ENCODE measurements around the gene FAAH2. TPM values are rescaled to one million over a fixed set of nuclear protein-coding genes. Genes with fewer than 3 reads are reported as not detected.
"Not testable (repeated sequence)": the region's sequence is repeated elsewhere in the genome, so short reads cannot be mapped to it uniquely, and the experiment has no call there.

Gene FAAH2
- total and polyA plus RNA-seq, 8 donors: 2.6 to 17.3 (median 7.2) TPM; not detected in 1

DNA sequence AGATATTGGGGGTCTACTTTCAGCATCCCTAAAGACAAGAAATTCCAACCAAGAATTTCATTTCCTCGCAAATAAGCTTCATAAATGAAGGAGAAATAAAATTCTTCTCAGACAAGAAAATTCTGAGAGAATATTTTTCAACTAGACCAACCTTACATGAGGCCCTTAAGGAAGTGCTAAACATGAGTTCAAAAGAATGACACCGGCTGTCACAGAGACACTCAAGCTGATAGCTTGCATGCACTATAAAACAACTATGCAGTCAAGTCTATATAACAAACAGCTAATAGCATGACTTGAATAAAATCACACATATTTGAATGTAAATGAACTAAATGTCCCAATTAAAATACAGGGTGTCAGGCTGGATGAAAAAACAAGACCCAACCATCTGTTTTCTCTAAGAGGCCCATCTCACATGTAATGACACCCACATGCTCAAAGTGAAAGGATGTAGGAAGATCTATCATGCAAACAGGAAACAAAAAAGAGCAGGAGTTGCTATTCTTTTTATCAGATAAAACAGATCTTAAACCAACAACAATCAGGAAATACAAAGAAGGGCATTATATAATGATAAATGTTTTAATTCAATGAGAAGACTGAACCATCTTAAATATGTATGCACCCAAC lies 27.2 kb downstream of the FAAH2 start:
- Histone ChIP-seq H3K4me3 (no peak overlapping the region), H3K27ac (no peak overlapping the region), H3K36me3 (peaks cover 0 to 21% (median 13%) of the 10 kb centered on the region in 4 donors), H3K4me1 (no peaks in the 10 kb centered on the region), H3K27me3 (no peaks in the 10 kb centered on the region), H3K9me3 (peaks cover 0 to 20% (median 9%) of the 10 kb centered on the region in 4 donors)
- 71 to 94% (median 88%) methylated on average over 2 of the region's 2 CpGs for WGBS, 5 donors
- DNase-seq: no peak
- intact Hi-C loops (cut with DNase I; ENCODE audit: low total_unique reads): no loop called here
- TF ChIP-seq EP300 (IDR thresholded peaks at IDR 0.05): no peak
- TF ChIP-seq, protein P1, sequence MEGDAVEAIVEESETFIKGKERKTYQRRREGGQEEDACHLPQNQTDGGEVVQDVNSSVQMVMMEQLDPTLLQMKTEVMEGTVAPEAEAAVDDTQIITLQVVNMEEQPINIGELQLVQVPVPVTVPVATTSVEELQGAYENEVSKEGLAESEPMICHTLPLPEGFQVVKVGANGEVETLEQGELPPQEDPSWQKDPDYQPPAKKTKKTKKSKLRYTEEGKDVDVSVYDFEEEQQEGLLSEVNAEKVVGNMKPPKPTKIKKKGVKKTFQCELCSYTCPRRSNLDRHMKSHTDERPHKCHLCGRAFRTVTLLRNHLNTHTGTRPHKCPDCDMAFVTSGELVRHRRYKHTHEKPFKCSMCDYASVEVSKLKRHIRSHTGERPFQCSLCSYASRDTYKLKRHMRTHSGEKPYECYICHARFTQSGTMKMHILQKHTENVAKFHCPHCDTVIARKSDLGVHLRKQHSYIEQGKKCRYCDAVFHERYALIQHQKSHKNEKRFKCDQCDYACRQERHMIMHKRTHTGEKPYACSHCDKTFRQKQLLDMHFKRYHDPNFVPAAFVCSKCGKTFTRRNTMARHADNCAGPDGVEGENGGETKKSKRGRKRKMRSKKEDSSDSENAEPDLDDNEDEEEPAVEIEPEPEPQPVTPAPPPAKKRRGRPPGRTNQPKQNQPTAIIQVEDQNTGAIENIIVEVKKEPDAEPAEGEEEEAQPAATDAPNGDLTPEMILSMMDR (IDR thresholded peaks at IDR 0.05): no peak
- TF ChIP-seq POLR2AphosphoS5 (IDR thresholded peaks at IDR 0.05): no peak
- no peak for TF ChIP-seq POLR2A (IDR thresholded peaks at IDR 0.05)

DNA sequence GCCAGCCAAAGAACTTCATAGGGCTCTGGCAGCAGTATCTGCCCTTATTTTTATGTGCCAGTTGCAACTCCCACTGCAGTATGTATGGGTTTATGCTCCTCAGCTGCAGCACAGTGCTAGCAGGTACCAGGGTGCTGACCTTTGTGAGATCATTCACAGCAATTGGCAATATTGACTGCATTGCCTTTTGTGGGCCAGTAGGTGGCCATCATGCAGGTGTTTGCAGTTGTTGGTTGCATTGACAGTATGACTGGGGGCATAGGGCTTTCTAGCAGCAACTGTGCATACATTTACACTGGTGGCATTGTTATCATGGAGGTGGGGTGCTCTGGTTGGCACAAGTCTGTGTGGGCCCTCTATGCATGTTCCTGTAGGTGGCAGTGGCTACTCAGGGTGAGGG lies 42.5 kb downstream of the FAAH2 start:
- Histone ChIP-seq H3K36me3 (no peaks in the 10 kb centered on the region), H3K27ac (no peak overlapping the region), H3K4me1 (no peaks in the 10 kb centered on the region), H3K4me3 (no peak overlapping the region), H3K27me3 (peaks cover 0 to 4% (median 0%) of the 10 kb centered on the region in 3 donors), H3K9me3 (peaks cover 0 to 42% (median 9%) of the 10 kb centered on the region in 4 donors)
- TF ChIP-seq POLR2AphosphoS5 (IDR thresholded peaks at IDR 0.05) (no peak), EP300 (IDR thresholded peaks at IDR 0.05) (no peak), POLR2A (IDR thresholded peaks at IDR 0.05) (no peak)
- TF ChIP-seq, protein P1 (IDR thresholded peaks at IDR 0.05): no peak
- intact Hi-C loops (cut with DNase I; ENCODE audit: low total_unique reads): no loop called here
- DNase-seq: no peak

DNA sequence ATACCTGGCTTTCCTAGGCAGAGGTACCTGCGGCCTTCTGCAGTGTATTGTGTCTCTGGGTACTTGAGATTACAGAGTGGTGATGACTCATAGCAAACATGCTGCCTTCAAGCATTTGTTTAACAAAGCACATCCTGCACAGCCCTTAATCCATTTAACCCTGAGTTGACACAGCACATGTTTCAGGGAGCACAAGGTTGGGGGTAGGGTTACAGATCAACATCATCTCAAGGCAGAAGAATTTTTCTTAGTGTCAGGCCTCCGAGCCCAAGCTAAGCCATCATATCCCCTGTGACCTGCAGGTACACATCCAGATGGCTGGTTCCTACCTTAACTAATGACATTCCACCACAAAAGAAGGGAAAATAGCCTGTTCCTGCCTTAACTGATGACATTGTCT lies 49.3 kb downstream of the FAAH2 start:
- H3K27ac ChIP-seq; H3K4me3 ChIP-seq; intact Hi-C loops (cut with DNase I; ENCODE audit: low total_unique reads); H3K36me3 ChIP-seq; H3K4me1 ChIP-seq; H3K27me3 ChIP-seq: not testable (repeated sequence)
- WGBS, 5 donors: 52 to 80% (median 69%) methylated on average over 1 to 2 of the region's 2 CpGs
- DNase-seq: peak in 1 of 2 donors; percentile 4
- H3K9me3 ChIP-seq: peaks cover 0 to 43% (median 8%) of the 10 kb centered on the region in 4 donors

DNA sequence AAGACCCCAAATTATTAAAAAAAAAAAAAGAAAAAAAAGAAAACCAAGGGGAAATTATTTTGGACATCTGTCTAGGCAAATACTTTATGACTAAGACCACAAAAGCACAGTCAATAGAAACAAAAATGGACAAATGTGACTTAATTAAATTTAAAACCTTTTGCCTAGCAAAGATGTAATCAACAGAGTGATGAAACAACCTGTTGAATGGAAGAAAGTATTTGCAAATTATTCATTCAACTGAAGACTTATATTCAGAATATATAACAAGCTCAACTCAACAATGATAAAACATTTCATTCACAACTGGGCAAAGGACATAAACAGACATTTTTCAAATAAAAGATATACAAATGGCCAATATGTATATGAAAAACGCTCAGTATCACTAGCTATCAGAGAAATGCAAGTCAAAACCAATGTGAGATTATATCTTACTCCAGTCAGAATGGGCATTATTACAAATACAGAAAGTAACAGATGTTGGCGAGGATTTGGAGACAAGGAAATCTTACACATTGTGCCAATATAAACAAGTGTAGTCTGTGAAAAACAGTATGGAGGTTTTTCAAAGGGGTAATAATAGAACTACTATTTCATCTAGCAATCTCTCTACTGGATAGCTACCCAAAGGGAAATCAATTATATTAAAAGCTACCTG lies 67.1 kb downstream of the FAAH2 start:
- TF ChIP-seq POLR2AphosphoS5 (IDR thresholded peaks at IDR 0.05): no peak
- TF ChIP-seq, protein P1 (IDR thresholded peaks at IDR 0.05): no peak
- TF ChIP-seq EP300 (IDR thresholded peaks at IDR 0.05): no peak
- no peak for TF ChIP-seq POLR2A (IDR thresholded peaks at IDR 0.05)
- Histone ChIP-seq H3K27me3 (no peaks in the 10 kb centered on the region), H3K4me1 (no peaks in the 10 kb centered on the region), H3K4me3 (no peak overlapping the region), H3K36me3 (no peaks in the 10 kb centered on the region), H3K9me3 (no peaks in the 10 kb centered on the region), H3K27ac (no peak overlapping the region)
- no peak for DNase-seq
- intact Hi-C loops (cut with DNase I; ENCODE audit: low total_unique reads): no loop called here
- WGBS, 5 donors: 43 to 79% (median 67%) methylated on average over 2 of the region's 2 CpGs

DNA sequence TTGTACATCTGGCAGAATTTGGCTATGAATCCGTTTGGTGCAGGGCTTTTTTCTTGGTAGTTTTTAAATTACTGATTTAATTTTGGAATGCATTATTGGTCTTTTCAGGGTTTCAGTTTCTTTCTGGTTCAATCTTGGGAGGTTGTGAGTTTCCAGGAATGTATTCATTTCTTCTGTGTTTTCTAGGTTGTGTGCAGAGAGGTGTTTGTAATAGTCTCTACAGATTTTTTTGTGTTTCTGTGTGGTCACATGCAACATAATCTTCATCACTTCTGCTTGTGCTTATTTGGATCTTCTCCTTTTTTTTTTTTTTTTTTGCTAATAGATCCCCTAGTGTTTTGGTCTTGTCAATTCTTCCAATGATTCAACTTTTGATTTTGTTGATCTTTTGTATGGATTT lies 77.6 kb downstream of the FAAH2 start:
- WGBS, 5 donors: 33 to 100% (median 60%) methylated on average over 1 of the region's 1 CpG
- TF ChIP-seq POLR2AphosphoS5 (IDR thresholded peaks at IDR 0.05) (no peak), EP300 (IDR thresholded peaks at IDR 0.05) (no peak), POLR2A (IDR thresholded peaks at IDR 0.05) (no peak)
- TF ChIP-seq, protein P1 (IDR thresholded peaks at IDR 0.05): no peak
- H3K36me3 ChIP-seq: no peaks in the 10 kb centered on the region
- peaks cover 0 to 7% (median 3%) of the 10 kb centered on the region in 4 donors for H3K9me3 ChIP-seq
- H3K4me1 ChIP-seq: no peaks in the 10 kb centered on the region
- DNase-seq: no peak
- H3K27me3 ChIP-seq: peaks cover 0 to 4% (median 0%) of the 10 kb centered on the region in 3 donors
- no peak overlapping the region for H3K27ac ChIP-seq
- intact Hi-C loops (cut with DNase I; ENCODE audit: low total_unique reads): no loop called here
- H3K4me3 ChIP-seq: no peak overlapping the region
